GM18511 (cell line): ENCODE measurements around the gene DCAKD.

Experiments
- ATAC-seq: cut with Tn5 transposase; IDR thresholded peaks from one replicate; pipeline ENCODE4 v1.9.1; 2021; ENCODE audit warnings: mild to moderate bottlenecking, moderate library complexity; ENCODE audit not compliant: unreplicated experiment

The DCAKD gene

DNA sequence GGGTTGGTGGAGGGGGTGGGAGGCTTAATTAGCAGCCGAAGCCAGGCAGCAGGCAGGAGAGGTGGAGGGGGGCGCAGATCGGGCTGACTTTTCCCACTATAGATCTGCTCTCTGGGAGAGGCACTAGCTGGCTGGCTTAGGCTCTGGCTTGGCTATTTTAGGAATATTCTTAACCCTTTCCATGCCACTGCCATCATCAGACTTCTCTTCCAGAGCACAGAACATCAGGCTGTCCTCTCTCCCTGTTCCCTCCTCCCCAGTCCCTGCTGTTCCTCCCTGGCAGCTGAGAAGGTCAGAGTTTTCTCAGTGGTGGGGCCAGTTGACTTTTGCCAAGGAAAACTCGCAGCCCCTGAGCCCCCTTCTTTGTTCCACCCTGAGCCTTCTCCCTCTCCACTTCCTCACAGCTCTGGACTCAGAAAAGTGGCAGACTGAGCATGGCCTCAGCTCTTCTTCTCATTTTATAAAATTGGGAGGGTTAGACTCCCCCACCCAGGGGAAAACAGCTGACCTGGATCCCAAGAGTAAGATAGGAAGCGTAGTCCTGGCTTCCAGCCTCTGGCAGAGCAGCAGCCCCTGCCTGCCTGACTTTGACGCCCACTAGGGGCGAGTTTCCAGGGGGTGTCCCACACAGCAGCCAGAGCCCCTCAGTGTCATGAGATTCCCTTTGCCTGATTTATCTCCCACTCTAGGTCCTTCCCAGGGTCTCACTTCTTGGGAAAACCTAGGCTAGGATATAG, 73.5 kb downstream of the DCAKD start:
- no peak for ATAC-seq

DNA sequence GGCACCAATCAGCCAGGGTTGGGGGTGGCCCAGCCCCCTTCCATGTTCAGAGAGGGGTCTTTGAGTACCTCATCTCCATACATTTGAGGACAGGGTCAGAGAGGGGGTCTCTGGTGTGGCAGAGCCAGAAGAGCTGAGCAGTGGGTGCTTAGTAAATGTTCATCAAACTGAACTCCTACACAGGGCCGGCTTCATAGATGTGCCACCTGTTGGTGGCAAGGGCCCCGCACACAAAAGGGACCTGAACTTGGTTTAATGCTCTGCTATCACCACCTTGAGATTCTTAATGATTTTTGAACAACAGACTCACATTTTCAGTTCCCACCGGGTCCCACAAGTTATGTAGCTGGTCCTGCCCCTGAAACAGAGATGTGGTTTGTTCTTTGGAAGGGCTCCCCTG, 74.4 kb downstream of the DCAKD start:
- no peak for ATAC-seq

DNA sequence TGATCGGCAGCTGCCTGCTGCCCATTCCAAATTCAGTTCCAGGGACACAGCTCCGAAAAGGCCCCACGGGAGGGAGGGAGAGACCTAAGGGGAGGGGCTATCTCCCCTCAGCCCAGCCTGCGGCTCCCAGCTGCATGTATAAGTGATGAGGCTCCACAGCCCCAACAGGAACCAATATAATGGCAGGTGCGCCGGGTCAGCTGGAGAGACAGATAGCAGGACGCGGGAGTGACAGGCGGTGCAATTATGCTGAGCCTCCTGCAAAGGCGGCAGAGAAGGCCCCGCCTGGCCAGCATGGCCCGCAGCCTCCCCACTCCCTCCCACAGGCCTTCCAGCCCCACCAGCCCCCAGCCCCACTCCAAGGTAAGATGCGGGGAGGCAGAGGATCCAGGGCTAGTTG, 75.2 kb downstream of the DCAKD start:
- no peak for ATAC-seq
